Calu3 (cell line): ENCODE data around the gene BRD4. TPM values are rescaled to one million over a fixed set of nuclear protein-coding genes. Genes with fewer than 3 reads are reported as not detected.

ENCODE experiments used
- BruUV-seq: library from RNA; stranded (reverse); fragments of 400-500 nt; replicated peaks from 2 replicates; lab custom pipeline; 2021; lab: Mats Ljungman, UMichigan
- CTCF ChIA-PET: fragments of 300-600 bp; sonication (Branson Sonifier 250); formaldehyde crosslinking; loops from one replicate; lab custom pipeline; 2022; ENCODE audit warnings: antibody characterized with exemption; lab: Charles Lee
- DNase-seq: peaks from one replicate; pipeline ENCODE4 v3.0.0; 2022
- H3K27ac Mint-ChIP-seq: one replicate; pipeline ENCODE4 v1.8.0; 2022; ENCODE audit warnings: mixed read lengths; ENCODE audit not compliant: unreplicated experiment
- H3K27me3 Mint-ChIP-seq: one replicate; pipeline ENCODE4 v1.8.0; 2022; ENCODE audit warnings: mixed read lengths; ENCODE audit not compliant: unreplicated experiment
- H3K36me3 Mint-ChIP-seq: one replicate; pipeline ENCODE4 v1.8.0; 2022; ENCODE audit warnings: mild to moderate bottlenecking, moderate library complexity, mixed read lengths; ENCODE audit not compliant: insufficient read depth, unreplicated experiment
- H3K4me1 Mint-ChIP-seq: one replicate; pipeline ENCODE4 v1.8.0; 2022; ENCODE audit warnings: mild to moderate bottlenecking, low read depth, mixed read lengths; ENCODE audit not compliant: unreplicated experiment
- H3K4me3 Mint-ChIP-seq: one replicate; pipeline ENCODE4 v1.8.0; 2022; ENCODE audit warnings: mild to moderate bottlenecking, low read depth, moderate library complexity, mixed read lengths; ENCODE audit not compliant: unreplicated experiment
- H3K9me3 Mint-ChIP-seq: one replicate; pipeline ENCODE4 v1.8.0; 2022; ENCODE audit warnings: low read depth, mixed read lengths; ENCODE audit not compliant: unreplicated experiment
- CTCF ChIP-seq: fragments of 200-600 bp; IDR thresholded peaks from one replicate; pipeline ENCODE4 v1.8.0; 2022; ENCODE audit warnings: antibody characterized with exemption; ENCODE audit not compliant: unreplicated experiment
- intact Hi-C: fragments of 100-400 bp; cut with micrococcal nuclease; formaldehyde crosslinking; loops from one replicate; pipeline ENCODE4 v1.10.0; 2022; ENCODE audit not compliant: unreplicated experiment
- total RNA-seq: library from RNA; stranded (reverse); gene quantifications from 2 replicates; pipeline ENCODE4 v1.2.3, GENCODE V29; 2022

The BRD4 gene
- total RNA-seq, 1 experiment from 2014 or later: 93.9 TPM

- Mint-ChIP-seq H3K27me3 (no peaks in the 10 kb centered on the region), H3K4me3 (no peak overlapping the region), H3K27ac (no peak overlapping the region), H3K9me3 (no peaks in the 10 kb centered on the region), H3K36me3 (peaks cover 10% of the 10 kb centered on the region), H3K4me1 (peaks cover 65% of the 10 kb centered on the region)
- CTCF ChIA-PET: no interaction called here
- intact Hi-C loops: loop anchor here (5.0 kb wide), 1 partner anchor 39 kb away; no protein-coding TSS in a partner anchor
- no peak for DNase-seq
- no peak for TF ChIP-seq CTCF
- BruUV-seq: no TSS peak
These were observed 10.6 kb downstream of the BRD4 start for GRCh38 chr19:15321739-15322138.

GRCh38 chr19:15320116-15320515 lies 12.2 kb downstream of the BRD4 start:
- DNase-seq: no peak
- H3K4me1 Mint-ChIP-seq: peaks cover 61% of the 10 kb centered on the region
- H3K36me3 Mint-ChIP-seq: peaks cover 15% of the 10 kb centered on the region
- H3K9me3 Mint-ChIP-seq: no peaks in the 10 kb centered on the region
- CTCF ChIA-PET: interaction anchor here (0.6 kb wide), 1 partner anchor 94 kb away, joined by 3 read pairs; no protein-coding TSS in a partner anchor
- intact Hi-C loops: loop anchor here (5.0 kb wide), 1 partner anchor 38 kb away; no protein-coding TSS in a partner anchor
- TF ChIP-seq CTCF: no peak
- no peak overlapping the region for H3K4me3 Mint-ChIP-seq
- no TSS peak for BruUV-seq
- no peaks in the 10 kb centered on the region for H3K27me3 Mint-ChIP-seq
- H3K27ac Mint-ChIP-seq: no peak overlapping the region

GRCh38 chr19:15318241-15318691 lies 14.1 kb downstream of the BRD4 start:
- no peak for DNase-seq
- H3K4me3 Mint-ChIP-seq: no peak overlapping the region
- CTCF ChIA-PET: no interaction called here
- peaks cover 11% of the 10 kb centered on the region for H3K36me3 Mint-ChIP-seq
- no peaks in the 10 kb centered on the region for H3K9me3 Mint-ChIP-seq
- no peak for TF ChIP-seq CTCF
- intact Hi-C loops: no loop called here
- H3K27ac Mint-ChIP-seq: no peak overlapping the region
- no peaks in the 10 kb centered on the region for H3K27me3 Mint-ChIP-seq
- BruUV-seq: no TSS peak
- H3K4me1 Mint-ChIP-seq: peaks cover 51% of the 10 kb centered on the region

GRCh38 chr19:15317392-15318071 lies 14.8 kb downstream of the BRD4 start:
- peaks cover 9% of the 10 kb centered on the region for H3K36me3 Mint-ChIP-seq
- peaks cover 48% of the 10 kb centered on the region for H3K4me1 Mint-ChIP-seq
- BruUV-seq: no TSS peak
- H3K27ac Mint-ChIP-seq: no peak overlapping the region
- no peak for DNase-seq
- no peak for TF ChIP-seq CTCF
- intact Hi-C loops: no loop called here
- H3K4me3 Mint-ChIP-seq: no peak overlapping the region
- CTCF ChIA-PET: interaction anchor here (0.6 kb wide), 1 partner anchor 12 kb away, joined by 4 read pairs; no protein-coding TSS in a partner anchor
- no peaks in the 10 kb centered on the region for H3K9me3 Mint-ChIP-seq
- no peaks in the 10 kb centered on the region for H3K27me3 Mint-ChIP-seq
